CD8-positive, alpha-beta memory T cell (primary cell): ENCODE measurements around the gene ZNF311. TPM values are rescaled to one million over a fixed set of nuclear protein-coding genes. Genes with fewer than 3 reads are reported as not detected.
"Not testable (repeated sequence)": the region's sequence is repeated elsewhere in the genome, so short reads cannot be mapped to it uniquely, and the experiment has no call there.

ENCODE experiments used
- CTCF ChIA-PET: fragments of 350-600 bp; sonication (Branson Sonifier 250); formaldehyde crosslinking; loops from one replicate; lab custom pipeline; 2021; ENCODE audit warnings: antibody characterized with exemption; lab: Charles Lee
- POLR2A ChIA-PET: fragments of 350-600 bp; sonication (Branson Sonifier 250); formaldehyde crosslinking; loops from one replicate; lab custom pipeline; 2021; ENCODE audit warnings: antibody characterized with exemption; lab: Charles Lee
- DNase-seq, 5 donors: peaks; one replicate each; pipeline versions ENCODE4 v3.0.0 to v3.0.0-alpha.2; 2020 to 2022; ENCODE audit warnings: mixed read lengths in 1 of 5
- H3K27ac ChIP-seq: one replicate; pipeline ENCODE4 v1.7.0; 2013; ENCODE audit warnings: low read depth, mild to moderate bottlenecking, low read length, moderate library complexity
- H3K27me3 ChIP-seq: 2 replicates; pipeline ENCODE4 v1.7.0; 2013; ENCODE audit warnings: low read length, mild to moderate bottlenecking; ENCODE audit not compliant: insufficient read depth, poor library complexity, severe bottlenecking
- H3K36me3 ChIP-seq: 2 replicates; pipeline ENCODE4 v1.7.0; 2013; ENCODE audit warnings: mild to moderate bottlenecking, low read length, moderate library complexity; ENCODE audit not compliant: insufficient read depth
- H3K4me1 ChIP-seq: 2 replicates; pipeline ENCODE4 v1.7.0; 2013; ENCODE audit warnings: mild to moderate bottlenecking, low read length, moderate library complexity; ENCODE audit not compliant: insufficient read depth
- H3K4me3 ChIP-seq: 2 replicates; pipeline ENCODE4 v1.7.0; 2013; ENCODE audit warnings: mild to moderate bottlenecking, low read length
- H3K9me3 ChIP-seq: 2 replicates; pipeline ENCODE4 v1.7.0; 2013; ENCODE audit warnings: mild to moderate bottlenecking, low read length
- H3K27ac Mint-ChIP-seq, 8 donors: one replicate each; pipeline ENCODE4 v1.8.0; 2020 to 2021; ENCODE audit warnings: mixed read lengths in 8 of 8, mild to moderate bottlenecking in 6 of 8, inconsistent platforms in 3 of 8, moderate library complexity in 3 of 8
- H3K27me3 Mint-ChIP-seq, 2 donors: one replicate each; pipeline ENCODE4 v1.8.0; 2020 to 2021; ENCODE audit warnings: mixed read lengths in 2 of 2, mild to moderate bottlenecking in 1 of 2, moderate library complexity in 1 of 2
- H3K36me3 Mint-ChIP-seq, 3 donors: one replicate each; pipeline ENCODE4 v1.8.0; 2020 to 2021; ENCODE audit warnings: mixed read lengths in 3 of 3, inconsistent platforms in 1 of 3, mild to moderate bottlenecking in 1 of 3
- H3K4me1 Mint-ChIP-seq, 3 donors: one replicate each; pipeline ENCODE4 v1.8.0; 2020 to 2021; ENCODE audit warnings: mixed read lengths in 3 of 3, inconsistent platforms in 1 of 3, mild to moderate bottlenecking in 1 of 3
- H3K4me3 Mint-ChIP-seq, 7 donors: one replicate each; pipeline ENCODE4 v1.8.0; 2020 to 2021; ENCODE audit warnings: mixed read lengths in 7 of 7, mild to moderate bottlenecking in 6 of 7, moderate library complexity in 4 of 7, inconsistent platforms in 2 of 7
- H3K9me3 Mint-ChIP-seq, 5 donors: one replicate each; pipeline ENCODE4 v1.8.0; 2020 to 2022; ENCODE audit warnings: mixed read lengths in 5 of 5, mild to moderate bottlenecking in 3 of 5, moderate library complexity in 2 of 5, inconsistent platforms in 1 of 5
- polyA plus RNA-seq: library from polyadenylated mRNA; unstranded; fragments of 300-500 nt; fragmentation: Illumina TruSeq; gene quantifications from one replicate; pipeline ENCODE4 v1.2.3, GENCODE V29; 2021
- total RNA-seq, 2 experiments: library from RNA; stranded (reverse); gene quantifications; one replicate each; pipeline ENCODE4 v1.2.3, GENCODE V29; 2021

Gene ZNF311
- total and polyA plus RNA-seq, 3 experiments from 2014 or later = 0.66 to 0.73 TPM; not detected in 1

- no peaks in the 10 kb centered on the region for H3K36me3 ChIP-seq
- H3K27me3 ChIP-seq = no peaks in the 10 kb centered on the region
- POLR2A ChIA-PET = no interaction called here
- peak overlapping the region in 1 of 8 donors; percentile 21 for H3K27ac Mint-ChIP-seq
- H3K9me3 Mint-ChIP-seq = peaks cover 0 to 6% (median 4%) of the 10 kb centered on the region in 5 donors
- H3K36me3 Mint-ChIP-seq = peaks cover 0 to 11% (median 3%) of the 10 kb centered on the region in 3 donors
- H3K4me1 ChIP-seq = peaks cover 22% of the 10 kb centered on the region
- CTCF ChIA-PET = no interaction called here
- no peaks in the 10 kb centered on the region for H3K9me3 ChIP-seq
- H3K4me1 Mint-ChIP-seq = peaks cover 28 to 45% (median 39%) of the 10 kb centered on the region in 3 donors
- peak in 1 of 5 donors; percentile 27 for DNase-seq
- H3K4me3 Mint-ChIP-seq = peak overlapping the region; percentile 63 to 81 (median 70)
- peak overlapping the region; percentile 77 for H3K27ac ChIP-seq
- peaks cover 42 to 49% of the 10 kb centered on the region in 2 donors for H3K27me3 Mint-ChIP-seq
- no peak overlapping the region for H3K4me3 ChIP-seq
Measured at GRCh38 chr6:28977341-28978132, 27.6 kb downstream of the ZNF311 start.

GRCh38 chr6:28976677-28977076, 28.4 kb downstream of the ZNF311 start:
- Mint-ChIP-seq H3K36me3 (peaks cover 0 to 6% (median 0%) of the 10 kb centered on the region in 3 donors), H3K9me3 (peaks cover 0 to under 1% (median under 1%) of the 10 kb centered on the region in 5 donors), H3K27me3 (peaks cover 35 to 45% of the 10 kb centered on the region in 2 donors), H3K4me1 (peaks cover 23 to 36% (median 31%) of the 10 kb centered on the region in 3 donors), H3K27ac (no peak overlapping the region), H3K4me3 (peak overlapping the region in 5 of 7 donors; percentile 28 to 75 (median 63))
- DNase-seq = no peak
- ChIA-PET CTCF (interaction anchor here (0.8 kb wide), 1 partner anchor 113 kb away, joined by 3 read pairs; no protein-coding TSS in a partner anchor), POLR2A (no interaction called here)
- Histone ChIP-seq H3K9me3 (no peaks in the 10 kb centered on the region), H3K4me1 (peaks cover 18% of the 10 kb centered on the region), H3K27ac (no peak overlapping the region), H3K36me3 (no peaks in the 10 kb centered on the region), H3K27me3 (no peaks in the 10 kb centered on the region), H3K4me3 (no peak overlapping the region)

- no peak for DNase-seq
- Mint-ChIP-seq H3K27ac (no peak overlapping the region), H3K9me3 (peaks cover 0 to 3% (median 0%) of the 10 kb centered on the region in 5 donors), H3K36me3 (no peaks in the 10 kb centered on the region), H3K4me3 (no peak overlapping the region), H3K4me1 (peaks cover 10 to 20% (median 14%) of the 10 kb centered on the region in 3 donors), H3K27me3 (peaks cover 26 to 39% of the 10 kb centered on the region in 2 donors)
- H3K27ac ChIP-seq = peak overlapping the region; percentile 51
- ChIA-PET CTCF (no interaction called here), POLR2A (no interaction called here)
- no peaks in the 10 kb centered on the region for H3K36me3 ChIP-seq
- H3K27me3 ChIP-seq = no peaks in the 10 kb centered on the region
- H3K4me3 ChIP-seq = no peak overlapping the region
- no peaks in the 10 kb centered on the region for H3K9me3 ChIP-seq
- H3K4me1 ChIP-seq = peaks cover 6% of the 10 kb centered on the region
Measured at GRCh38 chr6:28974505-28974904, 30.6 kb downstream of the ZNF311 start.

GRCh38 chr6:28970056-28970455, 35.1 kb downstream of the ZNF311 start:
- H3K4me1 ChIP-seq, H3K4me3 ChIP-seq, DNase-seq, H3K4me1 Mint-ChIP-seq, H3K9me3 ChIP-seq, POLR2A ChIA-PET, H3K27ac ChIP-seq, H3K27ac Mint-ChIP-seq, H3K27me3 ChIP-seq, H3K36me3 ChIP-seq, H3K4me3 Mint-ChIP-seq: not testable (repeated sequence)
- Mint-ChIP-seq H3K36me3 (peaks cover 0 to 14% (median 0%) of the 10 kb centered on the region in 3 donors), H3K27me3 (peaks cover 14 to 17% of the 10 kb centered on the region in 2 donors), H3K9me3 (peaks cover 3 to 16% (median 9%) of the 10 kb centered on the region in 5 donors)
- CTCF ChIA-PET = interaction anchor here (1.2 kb wide), 1 partner anchor 46 kb away, joined by 3 read pairs; no protein-coding TSS in a partner anchor

- Histone ChIP-seq H3K9me3 (no peaks in the 10 kb centered on the region), H3K4me3 (no peak overlapping the region), H3K4me1 (no peaks in the 10 kb centered on the region), H3K36me3 (no peaks in the 10 kb centered on the region), H3K27ac (no peak overlapping the region), H3K27me3 (no peaks in the 10 kb centered on the region)
- no peak for DNase-seq
- Mint-ChIP-seq H3K4me3 (no peak overlapping the region), H3K4me1 (no peaks in the 10 kb centered on the region), H3K36me3 (peaks cover 0 to 14% (median 0%) of the 10 kb centered on the region in 3 donors), H3K27ac (peak overlapping the region in 1 of 8 donors; percentile 15), H3K9me3 (peaks cover 3 to 16% (median 9%) of the 10 kb centered on the region in 5 donors), H3K27me3 (peaks cover 12 to 14% of the 10 kb centered on the region in 2 donors)
- CTCF ChIA-PET = interaction anchor here (1.2 kb wide), 1 partner anchor 47 kb away, joined by 3 read pairs; no protein-coding TSS in a partner anchor
- POLR2A ChIA-PET = no interaction called here
Measured at GRCh38 chr6:28969129-28969528, 36.0 kb downstream of the ZNF311 start.

GRCh38 chr6:28968476-28968875, 36.6 kb downstream of the ZNF311 start:
- POLR2A ChIA-PET = no interaction called here
- H3K27me3 Mint-ChIP-seq = peaks cover 13 to 16% of the 10 kb centered on the region in 2 donors

GRCh38 chr6:28965706-28966105, 39.4 kb downstream of the ZNF311 start:
- Histone ChIP-seq H3K4me1 (no peaks in the 10 kb centered on the region), H3K9me3 (no peaks in the 10 kb centered on the region), H3K27me3 (no peaks in the 10 kb centered on the region), H3K4me3 (no peak overlapping the region), H3K27ac (peak overlapping the region; percentile 3), H3K36me3 (no peaks in the 10 kb centered on the region)
- no peak for DNase-seq
- ChIA-PET POLR2A (no interaction called here), CTCF (no interaction called here)
- no peak overlapping the region for H3K4me3 Mint-ChIP-seq
- H3K27me3 Mint-ChIP-seq = peaks cover 19 to 31% of the 10 kb centered on the region in 2 donors
- peaks cover 0 to 23% (median 0%) of the 10 kb centered on the region in 3 donors for H3K36me3 Mint-ChIP-seq
- no peaks in the 10 kb centered on the region for H3K4me1 Mint-ChIP-seq
- H3K9me3 Mint-ChIP-seq = peaks cover 3 to 16% (median 9%) of the 10 kb centered on the region in 5 donors
- H3K27ac Mint-ChIP-seq = no peak overlapping the region

More at GRCh38 chr6:28968476-28968875, 36.6 kb downstream of the ZNF311 start:
- H3K36me3 ChIP-seq = no peaks in the 10 kb centered on the region
- H3K9me3 ChIP-seq = no peaks in the 10 kb centered on the region
- H3K9me3 Mint-ChIP-seq = peaks cover 3 to 16% (median 9%) of the 10 kb centered on the region in 5 donors
- H3K4me3 Mint-ChIP-seq = no peak overlapping the region
- H3K4me1 Mint-ChIP-seq = no peaks in the 10 kb centered on the region
- CTCF ChIA-PET = no interaction called here
- no peak overlapping the region for H3K4me3 ChIP-seq
- H3K27me3 ChIP-seq = no peaks in the 10 kb centered on the region
- DNase-seq = no peak
- no peak overlapping the region for H3K27ac Mint-ChIP-seq
- no peak overlapping the region for H3K27ac ChIP-seq
- H3K4me1 ChIP-seq = no peaks in the 10 kb centered on the region
- peaks cover 0 to 14% (median 0%) of the 10 kb centered on the region in 3 donors for H3K36me3 Mint-ChIP-seq
